SK-N-SH (cell line): Measurements from ENCODE around the gene KIF5B. TPM values are rescaled to one million over a fixed set of nuclear protein-coding genes. Genes with fewer than 3 reads are reported as not detected.
"Not testable (repeated sequence)": the region's sequence is repeated elsewhere in the genome, so short reads cannot be mapped to it uniquely, and the experiment has no call there.

Source experiments
- CTCF ChIA-PET: fragments of 300-600, 350-600 bp; formaldehyde crosslinking; extraction: SDS; loops from one replicate; lab custom pipeline; 2021; lab: Yijun Ruan, JAX
- POLR2A ChIA-PET: fragments of 350-600 bp; sonication (Branson Sonifier 250); formaldehyde crosslinking; extraction: SDS; loops from one replicate; lab custom pipeline; 2020; ENCODE audit warnings: antibody characterized with exemption, inconsistent platforms; lab: Yijun Ruan, JAX
- DNase-seq: peaks from one replicate; pipeline ENCODE4 v3.0.0; 2012
- H2AFZ ChIP-seq: fragments of 200-600 bp; sonication (generic); 2 replicates; pipeline ENCODE4 v1.8.1; 2016; ENCODE audit warnings: antibody characterized with exemption, mild to moderate bottlenecking, low read depth
- H3F3A ChIP-seq: fragments of 200-600 bp; sonication (generic); replicated peaks from 2 replicates; pipeline ENCODE3; 2016; ENCODE audit warnings: antibody characterized with exemption, mild to moderate bottlenecking; ENCODE audit not compliant: insufficient read depth
- H3K27ac ChIP-seq, 2 experiments: fragments of 200-500 bp in 1 of 2; fragments of 200-600 bp in 1 of 2; sonication (Bioruptor generic) in 1 of 2; sonication (generic), shearing (Covaris generic) in 1 of 2; 2 replicates each; pipeline versions ENCODE4 v1.5.1 to v1.6.1; 2014 to 2016; ENCODE audit warnings: low read depth in 2 of 2, inconsistent platforms in 1 of 2, low read length in 1 of 2, mild to moderate bottlenecking in 1 of 2, mixed read lengths in 1 of 2
- H3K27me3 ChIP-seq: fragments of 200-600 bp; sonication (generic), shearing (Covaris generic); 2 replicates; pipeline ENCODE4 v1.6.1; 2016; ENCODE audit warnings: mixed run types; ENCODE audit not compliant: insufficient read depth
- H3K36me3 ChIP-seq, 2 experiments: fragments of 200-500 bp in 1 of 2; fragments of 200-600 bp in 1 of 2; sonication (Bioruptor generic) in 1 of 2; sonication (generic) in 1 of 2; replicated peaks in 1 of 2; 2 replicates each; pipeline versions ENCODE3 to v1.5.1; 2014 to 2016; ENCODE audit warnings: low read length in 1 of 2, mild to moderate bottlenecking in 1 of 2; ENCODE audit not compliant: insufficient read depth in 2 of 2, control insufficient read depth in 1 of 2
- H3K4me1 ChIP-seq, 2 experiments: fragments of 200-500 bp in 1 of 2; fragments of 200-600 bp in 1 of 2; sonication (Bioruptor generic) in 1 of 2; sonication (generic), shearing (Covaris generic) in 1 of 2; 2 replicates each; pipeline versions ENCODE4 v1.5.1 to v1.6.1; 2014 to 2016; ENCODE audit warnings: low read depth in 1 of 2, low read length in 1 of 2, mixed run types in 1 of 2; ENCODE audit not compliant: insufficient read depth in 2 of 2, control insufficient read depth in 1 of 2
- H3K4me2 ChIP-seq: fragments of 200-600 bp; sonication (generic), shearing (Covaris generic); 2 replicates; pipeline ENCODE4 v1.6.1; 2017; ENCODE audit warnings: mixed run types
- H3K4me3 ChIP-seq, 2 experiments: fragments of 200-500 bp in 1 of 2; fragments of 200-600 bp in 1 of 2; sonication (Bioruptor generic) in 1 of 2; sonication (generic), shearing (Covaris generic) in 1 of 2; 2 replicates each; pipeline versions ENCODE4 v1.5.1 to v1.8.1; 2014 to 2016; ENCODE audit warnings: low read depth in 2 of 2, inconsistent platforms in 1 of 2, low read length in 1 of 2, mild to moderate bottlenecking in 1 of 2, mixed read lengths in 1 of 2, moderate library complexity in 1 of 2
- H3K79me2 ChIP-seq: fragments of 200-600 bp; sonication (generic); 2 replicates; pipeline ENCODE4 v1.8.1; 2017; ENCODE audit warnings: mild to moderate bottlenecking; ENCODE audit not compliant: insufficient read depth
- H3K9ac ChIP-seq: fragments of 200-600 bp; sonication (generic); 2 replicates; pipeline ENCODE4 v1.6.1; 2017; ENCODE audit warnings: mixed run types
- H3K9me2 ChIP-seq: fragments of 200-600 bp; sonication (generic); 2 replicates; pipeline ENCODE4 v1.6.1; 2017; ENCODE audit warnings: mixed run types
- H3K9me3 ChIP-seq: fragments of 200-600 bp; sonication (generic); 2 replicates; pipeline ENCODE4 v1.6.1; 2017; ENCODE audit warnings: mixed run types, mild to moderate bottlenecking, moderate library complexity
- H4K20me1 ChIP-seq: fragments of 200-600 bp; sonication (generic); 2 replicates; pipeline ENCODE4 v1.6.1; 2017; ENCODE audit warnings: mild to moderate bottlenecking, mixed run types; ENCODE audit not compliant: insufficient read depth
- ELF1 ChIP-seq: IDR thresholded peaks from 2 replicates; pipeline ENCODE4 v1.4.0; 2012
- FOXJ3 ChIP-seq: sonication (generic); formaldehyde crosslinking; IDR thresholded peaks from 2 replicates; pipeline ENCODE4 v1.5.1; 2020; ENCODE audit warnings: mild to moderate bottlenecking, missing genetic modification reagents
- FOXM1 ChIP-seq: IDR thresholded peaks from 2 replicates; pipeline ENCODE4 v1.4.0; 2012; ENCODE audit warnings: low read depth, mild to moderate bottlenecking
- MAX ChIP-seq: IDR thresholded peaks from 2 replicates; pipeline ENCODE4 v1.4.0; 2012; ENCODE audit warnings: low read depth
- NFIC ChIP-seq: IDR thresholded peaks from 2 replicates; pipeline ENCODE4 v1.4.0; 2012; ENCODE audit warnings: borderline replicate concordance
- RCOR1 ChIP-seq: fragments of 150-350 bp; IDR thresholded peaks from 2 replicates; pipeline ENCODE4 v1.6.1; 2017; ENCODE audit warnings: antibody characterized with exemption, low read length
- REST ChIP-seq: IDR thresholded peaks from 2 replicates; pipeline ENCODE4 v1.6.1; 2012; ENCODE audit warnings: mild to moderate bottlenecking, low read depth, low read length, moderate library complexity
- RXRA ChIP-seq: IDR thresholded peaks from 2 replicates; pipeline ENCODE4 v1.4.0; 2012; ENCODE audit warnings: low read depth, mild to moderate bottlenecking, borderline replicate concordance
- TAF1 ChIP-seq: IDR thresholded peaks from 2 replicates; pipeline ENCODE4 v1.6.1; 2012; ENCODE audit warnings: low read depth, mild to moderate bottlenecking, low read length, moderate library complexity, borderline replicate concordance
- USF1 ChIP-seq: IDR thresholded peaks from 2 replicates; pipeline ENCODE4 v1.4.0; 2012; ENCODE audit warnings: low read depth, borderline replicate concordance
- YY1 ChIP-seq: IDR thresholded peaks from 2 replicates; pipeline ENCODE4 v1.4.0; 2012; ENCODE audit warnings: low read depth, mild to moderate bottlenecking
- ZBTB33 ChIP-seq: IDR thresholded peaks from 2 replicates; pipeline ENCODE4 v1.4.0; 2012; ENCODE audit warnings: low read depth, borderline replicate concordance
- WGBS: methylation state at CpG from one replicate; pipeline ENCODE4 v1.1.6; 2017; ENCODE audit warnings: low lambda C conversion rate; 5-methylcytosine and 5-hydroxymethylcytosine counted together
- polyA plus RNA-seq, 3 experiments: library from polyadenylated mRNA; depleted of rRNA; stranded (reverse); fragments of >200 nt; gene quantifications; 2 replicates each; pipeline ENCODE4 v1.2.3, GENCODE V29; 2012

The KIF5B gene
- polyA plus RNA-seq, 1 of the 3 experiments (the other 2 are of a cell fraction), result 15.7 TPM

GRCh38 chr10:31972519-31973041, 83.6 kb downstream of the KIF5B start (continued):
- no peak for TF ChIP-seq ZBTB33
- TF ChIP-seq FOXJ3 (CRISPR knock-in tag), result no peak

GRCh38 chr10:31969847-31970246, 86.4 kb downstream of the KIF5B start:
- H3K27me3 ChIP-seq, H3K9ac ChIP-seq, H3K4me3 ChIP-seq, POLR2A ChIA-PET, H3K9me3 ChIP-seq, CTCF ChIA-PET, H3K4me2 ChIP-seq, H3K27ac ChIP-seq, DNase-seq, H3K36me3 ChIP-seq, H3K79me2 ChIP-seq, H3K4me1 ChIP-seq, H2AFZ ChIP-seq, H3K9me2 ChIP-seq, H3F3A ChIP-seq, H4K20me1 ChIP-seq: not testable (repeated sequence)
- WGBS, result no CpG with 5 or more reads among the region's 32 CpGs

- H3K9me2 ChIP-seq, result no peaks in the 10 kb centered on the region
- H3F3A ChIP-seq, result no peaks in the 10 kb centered on the region
- H3K27ac ChIP-seq, result no peak overlapping the region
- CTCF ChIA-PET, result interaction anchor here (1.4 to 1.9 kb wide), 2 partner anchors 17 to 42 kb away, joined by 3 to 5 read pairs; no protein-coding TSS in a partner anchor
- peaks cover 0 to 9% of the 10 kb centered on the region in 2 experiments; a peak in 1 of 4 replicates for H3K4me1 ChIP-seq
- no peak overlapping the region for H3K9ac ChIP-seq
- no peaks in the 10 kb centered on the region for H4K20me1 ChIP-seq
- no peaks in the 10 kb centered on the region for H3K79me2 ChIP-seq
- no peak for TF ChIP-seq RCOR1
- no peak overlapping the region for H3K4me3 ChIP-seq
- H3K9me3 ChIP-seq, result no peaks in the 10 kb centered on the region
- H3K27me3 ChIP-seq, result no peaks in the 10 kb centered on the region
- no peak for DNase-seq
- no CpG with 5 or more reads among the region's 1 CpG for WGBS
- no peak overlapping the region for H2AFZ ChIP-seq
- H3K4me2 ChIP-seq, result no peak overlapping the region
- no peaks in the 10 kb centered on the region for H3K36me3 ChIP-seq
- POLR2A ChIA-PET, result no interaction called here
These were observed 92.6 kb downstream of the KIF5B start for GRCh38 chr10:31963589-31963980.

- Histone ChIP-seq H4K20me1 (no peaks in the 10 kb centered on the region), H3K9me3 (no peaks in the 10 kb centered on the region), H3K79me2 (no peaks in the 10 kb centered on the region), H3K4me1 (peaks cover 0 to 9% of the 10 kb centered on the region in 2 experiments; a peak in 1 of 4 replicates), H3K27ac (no peak overlapping the region), H2AFZ (no peak overlapping the region), H3K4me2 (no peak overlapping the region), H3K9ac (no peak overlapping the region), H3K4me3 (no peak overlapping the region), H3F3A (no peaks in the 10 kb centered on the region), H3K36me3 (no peaks in the 10 kb centered on the region), H3K9me2 (no peaks in the 10 kb centered on the region), H3K27me3 (no peaks in the 10 kb centered on the region)
- 100% methylated on average over 3 of the region's 4 CpGs for WGBS
- DNase-seq, result no peak
- CTCF ChIA-PET, result interaction anchor here (1.9 kb wide), 1 partner anchor 16 kb away, joined by 5 read pairs; no protein-coding TSS in a partner anchor
- POLR2A ChIA-PET, result no interaction called here
- TF ChIP-seq USF1, result no peak
- no peak for TF ChIP-seq MAX
- TF ChIP-seq TAF1, result no peak
- TF ChIP-seq RXRA, result no peak
- no peak for TF ChIP-seq NFIC
- TF ChIP-seq REST, result no peak
- no peak for TF ChIP-seq ELF1
- no peak for TF ChIP-seq YY1
- TF ChIP-seq FOXM1, result no peak
These were observed 93.2 kb downstream of the KIF5B start for GRCh38 chr10:31962826-31963588.
